Cardiac fibroblast (primary cell): ENCODE measurements around the gene HDAC4.

Experiments
- DNase-seq, 2 donors: peaks; one replicate each; pipeline versions ENCODE4 v3.0.0 to v3.0.0-alpha.2; 2010; ENCODE audit warnings: low read depth in 2 of 2
- H3K4me3 ChIP-seq, 2 donors: replicated peaks in 1 of 2; 1 replicate in 1 of 2; 2 replicates in 1 of 2; pipeline ENCODE4 v1.5.1; 2011; ENCODE audit warnings: low read depth in 2 of 2, low read length in 2 of 2, mild to moderate bottlenecking in 2 of 2, moderate library complexity in 1 of 2
- TF ChIP-seq, protein P1 (sequence below): IDR thresholded peaks from one replicate; pipeline ENCODE4 v1.5.1; 2011; ENCODE audit warnings: low read depth, mild to moderate bottlenecking, low read length, inconsistent platforms

The HDAC4 gene

DNA sequence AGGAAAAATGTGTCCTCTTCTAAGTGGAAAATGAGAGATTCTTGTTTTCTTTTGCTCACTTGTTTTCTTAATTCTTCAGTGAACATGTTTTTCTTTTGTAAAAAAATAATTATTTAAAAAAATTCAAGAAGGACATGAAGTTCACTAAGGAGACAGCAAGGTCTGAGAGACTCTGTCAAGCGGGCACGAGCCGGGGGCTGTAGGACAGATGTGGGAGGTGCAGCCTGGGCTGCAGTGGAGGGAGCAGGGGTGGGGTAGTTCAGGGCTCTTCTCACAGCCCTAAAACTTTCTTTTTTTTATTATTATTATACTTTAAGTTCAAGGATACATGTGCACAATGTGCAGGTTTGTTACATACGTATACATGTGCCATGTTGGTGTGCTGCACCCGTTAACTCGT, 4.3 kb upstream of the HDAC4 start:
- DNase-seq, result no peak
- no peak overlapping the region for H3K4me3 ChIP-seq
- TF ChIP-seq, protein P1, sequence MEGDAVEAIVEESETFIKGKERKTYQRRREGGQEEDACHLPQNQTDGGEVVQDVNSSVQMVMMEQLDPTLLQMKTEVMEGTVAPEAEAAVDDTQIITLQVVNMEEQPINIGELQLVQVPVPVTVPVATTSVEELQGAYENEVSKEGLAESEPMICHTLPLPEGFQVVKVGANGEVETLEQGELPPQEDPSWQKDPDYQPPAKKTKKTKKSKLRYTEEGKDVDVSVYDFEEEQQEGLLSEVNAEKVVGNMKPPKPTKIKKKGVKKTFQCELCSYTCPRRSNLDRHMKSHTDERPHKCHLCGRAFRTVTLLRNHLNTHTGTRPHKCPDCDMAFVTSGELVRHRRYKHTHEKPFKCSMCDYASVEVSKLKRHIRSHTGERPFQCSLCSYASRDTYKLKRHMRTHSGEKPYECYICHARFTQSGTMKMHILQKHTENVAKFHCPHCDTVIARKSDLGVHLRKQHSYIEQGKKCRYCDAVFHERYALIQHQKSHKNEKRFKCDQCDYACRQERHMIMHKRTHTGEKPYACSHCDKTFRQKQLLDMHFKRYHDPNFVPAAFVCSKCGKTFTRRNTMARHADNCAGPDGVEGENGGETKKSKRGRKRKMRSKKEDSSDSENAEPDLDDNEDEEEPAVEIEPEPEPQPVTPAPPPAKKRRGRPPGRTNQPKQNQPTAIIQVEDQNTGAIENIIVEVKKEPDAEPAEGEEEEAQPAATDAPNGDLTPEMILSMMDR, result no peak

DNA sequence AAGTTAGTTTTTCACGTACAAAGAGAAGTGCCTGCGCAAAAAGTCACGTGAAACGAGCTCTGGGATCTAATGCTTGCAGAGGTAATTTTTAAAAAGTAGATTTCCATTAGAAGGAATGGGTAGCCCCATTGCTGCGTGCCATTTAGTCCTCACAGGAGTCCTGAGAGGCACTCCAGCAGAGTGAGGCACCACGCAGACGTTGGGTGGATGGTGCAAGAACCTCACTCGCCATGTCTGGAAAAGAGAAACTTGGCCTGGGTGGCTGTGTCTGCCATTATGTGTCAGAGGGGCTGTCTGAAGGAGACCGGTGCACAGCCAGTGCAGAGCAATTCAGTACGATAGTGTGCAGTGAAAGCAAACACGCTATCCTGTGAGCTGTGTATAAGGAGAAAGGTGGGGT, 1.8 kb upstream of the HDAC4 start:
- H3K4me3 ChIP-seq, result no peak overlapping the region
- no peak for DNase-seq
- TF ChIP-seq, protein P1, result no peak

DNA sequence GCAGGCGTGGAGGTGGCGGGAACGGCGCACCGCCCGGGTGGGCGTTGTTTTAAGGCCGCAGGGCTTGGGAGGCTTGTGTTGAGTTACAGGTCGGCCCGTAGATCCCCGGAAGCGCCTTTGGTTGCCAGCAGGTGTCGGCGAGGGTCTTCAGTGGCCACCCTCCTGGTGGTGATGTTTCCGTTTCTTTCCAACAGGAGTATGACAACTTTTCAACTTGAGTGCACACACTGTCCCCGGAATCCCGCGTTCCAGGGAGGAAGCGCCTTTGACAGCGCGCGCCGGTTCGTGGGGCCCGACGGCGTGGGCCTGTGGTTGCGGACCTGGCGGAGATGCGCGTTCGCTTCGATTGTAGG, 1.0 kb upstream of the HDAC4 start:
- peak overlapping the region; percentile 79 to 90 for H3K4me3 ChIP-seq
- no peak for DNase-seq
- TF ChIP-seq, protein P1, result no peak

DNA sequence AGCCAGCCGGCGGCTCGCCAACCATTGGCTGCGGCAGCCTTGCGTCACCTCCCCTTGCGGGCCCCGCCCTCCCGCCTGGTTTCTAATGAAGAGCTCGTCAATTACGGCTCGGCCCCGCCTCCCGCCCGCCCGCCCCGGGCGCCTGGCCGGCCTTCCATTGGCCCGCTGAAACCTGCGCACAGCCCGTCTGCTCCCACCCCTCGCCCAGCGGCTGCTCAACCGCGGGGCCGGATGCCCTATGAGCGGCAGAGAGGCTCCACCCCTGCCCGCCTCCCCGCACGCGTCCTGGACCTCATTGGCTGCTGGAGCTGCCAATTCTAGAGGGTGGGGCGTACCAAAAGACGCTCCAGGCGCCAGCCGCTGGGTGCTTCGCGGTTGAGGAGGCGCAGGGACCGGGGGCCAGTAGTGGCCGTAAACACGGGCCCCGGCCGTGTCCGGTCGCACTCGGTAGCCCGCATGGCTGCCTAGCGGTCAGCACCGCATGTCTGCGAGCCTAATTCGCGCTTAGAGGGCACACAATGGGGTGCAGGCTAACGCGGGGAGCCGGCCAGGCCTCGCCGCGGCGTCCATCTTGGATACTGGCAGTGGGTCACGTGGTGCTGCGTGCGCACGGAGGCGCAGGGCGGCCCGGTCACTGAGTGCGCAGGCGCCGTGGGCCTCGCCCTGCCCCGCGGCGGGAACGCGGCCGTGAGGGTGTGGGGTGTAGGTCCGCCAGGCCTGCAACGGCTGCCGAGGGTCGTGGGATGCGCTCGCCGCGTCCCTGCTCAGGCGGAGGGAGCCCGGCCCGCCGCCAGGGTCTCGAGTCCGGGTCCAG, 454 bp upstream of the HDAC4 start:
- TF ChIP-seq, protein P1, result no peak
- H3K4me3 ChIP-seq, result peak overlapping the region; percentile 79 to 90
- peak; percentile 99 to 100 for DNase-seq

DNA sequence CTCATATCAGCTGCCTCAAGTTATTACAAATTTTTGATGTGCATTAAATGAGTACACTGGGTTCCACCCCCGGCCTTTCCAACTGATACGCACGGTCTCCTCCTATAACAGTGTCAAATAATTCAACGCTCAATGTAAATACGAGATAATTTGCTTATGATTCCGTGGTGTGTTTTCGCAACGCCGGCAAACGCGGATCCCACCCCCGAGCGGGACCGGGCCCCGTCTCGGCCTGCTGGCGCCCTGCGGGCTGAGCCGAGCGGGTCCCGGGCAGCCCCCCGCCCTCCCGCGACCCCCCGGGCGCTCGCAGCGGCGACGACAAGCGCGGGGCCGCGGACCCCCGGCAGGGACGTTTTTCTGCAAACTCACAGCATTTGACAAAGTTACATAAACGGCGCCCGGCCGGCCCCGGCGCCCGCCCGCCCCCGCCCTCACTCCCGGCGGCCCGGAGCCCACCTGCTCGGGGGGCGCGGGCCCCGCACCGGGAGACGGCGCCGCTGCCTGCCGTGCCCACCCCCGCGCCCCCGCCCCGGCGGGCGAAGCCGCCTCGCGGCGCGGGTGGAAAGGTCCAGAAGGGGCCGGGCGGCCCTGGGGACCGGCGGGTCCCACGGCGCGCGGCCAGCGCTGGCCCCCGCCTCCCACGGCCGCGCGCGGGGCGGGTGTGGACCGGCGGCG, 762 bp downstream of the HDAC4 start:
- TF ChIP-seq, protein P1, result no peak

DNA sequence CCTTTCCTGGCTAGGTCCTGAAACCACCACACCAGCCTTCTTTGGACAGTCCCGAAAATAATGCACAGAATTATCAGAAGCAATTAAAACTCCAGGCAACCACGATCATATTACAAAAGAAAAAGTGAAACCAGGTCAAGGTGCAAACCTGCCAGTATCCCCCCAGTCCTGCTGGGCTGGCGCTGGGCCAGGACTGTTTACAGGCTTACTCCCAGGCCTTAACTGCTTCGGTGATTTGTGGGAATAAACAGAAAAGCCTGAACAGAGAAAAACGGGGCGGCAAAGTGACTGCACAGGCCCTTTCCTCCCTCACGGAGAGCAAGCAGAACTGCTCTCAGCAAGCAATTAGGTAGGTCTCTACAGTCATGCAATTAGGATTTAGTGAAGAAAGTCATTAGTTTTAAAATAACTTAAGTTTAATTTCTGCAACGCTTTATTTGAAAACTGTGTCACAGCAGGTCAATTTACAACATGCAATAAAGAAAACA, 1.3 kb downstream of the HDAC4 start:
- peak overlapping the region; percentile 26 to 55 for H3K4me3 ChIP-seq
- DNase-seq, result peak; percentile 18 to 34
- TF ChIP-seq, protein P1, result no peak

More for the DNA sequence above, 762 bp downstream of the HDAC4 start:
- peak in 1 of 2 donors; percentile 18 for DNase-seq
- peak overlapping the region; percentile 26 to 55 for H3K4me3 ChIP-seq
